GM12865 (cell line): ENCODE measurements around the gene TMEM139.

Experiments used
- DNase-seq: peaks from one replicate; pipeline ENCODE4 v3.0.0; 2010; ENCODE audit warnings: low read depth
- H3K4me3 ChIP-seq: 2 replicates; pipeline ENCODE4 v1.5.1; 2011; ENCODE audit warnings: mild to moderate bottlenecking, low read depth, low read length, control low read depth
- CTCF ChIP-seq: IDR thresholded peaks from 2 replicates; pipeline ENCODE4 v1.5.1; 2011; ENCODE audit warnings: low read length, control low read depth, low read depth, inconsistent platforms; ENCODE audit not compliant: insufficient read depth; ENCODE audit errors: missing control alignments

TMEM139 gene

GRCh38 chr7:143296686-143297085 lies 11.9 kb downstream of the TMEM139 start:
- TF ChIP-seq CTCF: no peak
- no peak overlapping the region for H3K4me3 ChIP-seq
- DNase-seq: no peak

- no peak for TF ChIP-seq CTCF
- H3K4me3 ChIP-seq: no peak overlapping the region
- no peak for DNase-seq
Measured at GRCh38 chr7:143299346-143299745, 14.6 kb downstream of the TMEM139 start.

GRCh38 chr7:143299840-143300239 lies 15.1 kb downstream of the TMEM139 start:
- DNase-seq: peak; percentile 28
- TF ChIP-seq CTCF: peak; percentile 48
- H3K4me3 ChIP-seq: no peak overlapping the region

- TF ChIP-seq CTCF: no peak
- DNase-seq: no peak
- no peak overlapping the region for H3K4me3 ChIP-seq
Measured at GRCh38 chr7:143300959-143301935, 16.5 kb downstream of the TMEM139 start.

- no peak for TF ChIP-seq CTCF
- DNase-seq: no peak
- H3K4me3 ChIP-seq: no peak overlapping the region
Measured at GRCh38 chr7:143303733-143304132, 19.0 kb downstream of the TMEM139 start.

GRCh38 chr7:143304938-143305337 lies 20.2 kb downstream of the TMEM139 start:
- no peak for DNase-seq
- no peak overlapping the region for H3K4me3 ChIP-seq
- TF ChIP-seq CTCF: no peak
